ENCODE results near the gene EPAS1. TPM values are rescaled to one million over a fixed set of nuclear protein-coding genes. Genes with fewer than 3 reads are reported as not detected.
A peak's percentile ranks its signal among the peaks of the same experiment; 100 is the strongest.

The EPAS1 gene
- total RNA-seq, 1 donor: 132 TPM

DNA sequence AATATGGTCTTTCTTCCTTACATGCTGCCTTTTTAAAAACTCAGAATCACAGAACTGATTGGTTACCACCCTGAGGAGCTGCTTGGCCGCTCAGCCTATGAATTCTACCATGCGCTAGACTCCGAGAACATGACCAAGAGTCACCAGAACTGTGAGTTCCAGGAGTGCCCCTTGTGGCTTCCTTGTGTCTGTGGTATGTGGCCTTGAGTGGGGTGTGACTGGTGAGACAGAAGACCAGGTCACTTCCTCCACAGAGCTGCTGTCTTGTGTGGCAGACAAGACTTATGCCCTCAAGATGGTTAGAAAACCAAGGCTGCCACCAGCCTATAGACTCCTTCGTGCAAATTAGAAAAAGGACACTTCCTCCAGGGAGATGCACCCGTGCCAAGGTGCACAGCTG lies 72.6 kb downstream of the EPAS1 start:
- no peak overlapping the region for H3K4me3 ChIP-seq (ENCODE audit: low read depth, low read length)
- TF ChIP-seq, protein P1, sequence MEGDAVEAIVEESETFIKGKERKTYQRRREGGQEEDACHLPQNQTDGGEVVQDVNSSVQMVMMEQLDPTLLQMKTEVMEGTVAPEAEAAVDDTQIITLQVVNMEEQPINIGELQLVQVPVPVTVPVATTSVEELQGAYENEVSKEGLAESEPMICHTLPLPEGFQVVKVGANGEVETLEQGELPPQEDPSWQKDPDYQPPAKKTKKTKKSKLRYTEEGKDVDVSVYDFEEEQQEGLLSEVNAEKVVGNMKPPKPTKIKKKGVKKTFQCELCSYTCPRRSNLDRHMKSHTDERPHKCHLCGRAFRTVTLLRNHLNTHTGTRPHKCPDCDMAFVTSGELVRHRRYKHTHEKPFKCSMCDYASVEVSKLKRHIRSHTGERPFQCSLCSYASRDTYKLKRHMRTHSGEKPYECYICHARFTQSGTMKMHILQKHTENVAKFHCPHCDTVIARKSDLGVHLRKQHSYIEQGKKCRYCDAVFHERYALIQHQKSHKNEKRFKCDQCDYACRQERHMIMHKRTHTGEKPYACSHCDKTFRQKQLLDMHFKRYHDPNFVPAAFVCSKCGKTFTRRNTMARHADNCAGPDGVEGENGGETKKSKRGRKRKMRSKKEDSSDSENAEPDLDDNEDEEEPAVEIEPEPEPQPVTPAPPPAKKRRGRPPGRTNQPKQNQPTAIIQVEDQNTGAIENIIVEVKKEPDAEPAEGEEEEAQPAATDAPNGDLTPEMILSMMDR (IDR thresholded peaks at IDR 0.05; ENCODE audit: insufficient read depth, low read depth, low read length): no peak
- no peak for DNase-seq (ENCODE audit: low read depth)

DNA sequence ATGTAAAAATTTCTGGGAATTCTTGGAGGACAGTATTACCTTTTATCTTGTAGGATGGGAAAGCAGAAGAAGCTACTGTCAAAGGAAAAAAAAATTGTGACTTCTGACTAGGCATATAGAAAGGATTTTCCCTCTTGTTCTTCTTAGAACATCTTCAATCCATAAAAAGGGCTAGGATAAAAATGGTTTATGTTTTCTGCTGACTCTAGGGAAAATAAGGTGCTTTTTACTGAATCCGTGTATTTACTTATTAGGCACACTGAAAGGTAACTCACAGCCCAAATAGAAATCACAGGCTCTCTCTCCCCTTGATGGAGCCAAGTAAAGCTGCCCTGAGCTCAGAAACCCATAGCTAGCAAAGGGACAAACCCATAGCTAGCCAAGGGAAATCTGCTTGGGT lies 74.6 kb downstream of the EPAS1 start:
- TF ChIP-seq, protein P1 (IDR thresholded peaks at IDR 0.05; ENCODE audit: insufficient read depth, low read depth, low read length): no peak
- no peak for DNase-seq (ENCODE audit: low read depth)
- no peak overlapping the region for H3K4me3 ChIP-seq (ENCODE audit: low read depth, low read length)

DNA sequence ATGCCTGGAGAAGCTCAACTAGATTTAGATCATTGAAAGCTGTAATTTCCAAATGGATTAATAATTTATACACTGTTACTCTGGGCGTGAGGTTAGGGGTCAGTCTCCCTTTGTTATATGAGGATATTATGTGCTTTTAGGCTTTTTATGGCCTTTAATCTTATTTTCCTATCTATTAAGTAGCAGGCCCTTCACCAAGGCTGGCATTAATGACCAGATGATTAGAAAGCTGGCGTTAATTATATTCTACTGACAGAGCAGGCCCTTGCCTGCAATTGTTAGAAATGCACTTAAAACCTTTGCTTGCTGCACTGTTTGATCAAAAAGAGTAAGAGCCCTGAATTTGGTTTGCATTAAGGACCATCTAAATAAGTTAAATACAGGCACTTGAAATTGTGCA lies 75.3 kb downstream of the EPAS1 start:
- TF ChIP-seq, protein P1 (IDR thresholded peaks at IDR 0.05; ENCODE audit: insufficient read depth, low read depth, low read length): no peak
- no peak overlapping the region for H3K4me3 ChIP-seq (ENCODE audit: low read depth, low read length)
- no peak for DNase-seq (ENCODE audit: low read depth)

DNA sequence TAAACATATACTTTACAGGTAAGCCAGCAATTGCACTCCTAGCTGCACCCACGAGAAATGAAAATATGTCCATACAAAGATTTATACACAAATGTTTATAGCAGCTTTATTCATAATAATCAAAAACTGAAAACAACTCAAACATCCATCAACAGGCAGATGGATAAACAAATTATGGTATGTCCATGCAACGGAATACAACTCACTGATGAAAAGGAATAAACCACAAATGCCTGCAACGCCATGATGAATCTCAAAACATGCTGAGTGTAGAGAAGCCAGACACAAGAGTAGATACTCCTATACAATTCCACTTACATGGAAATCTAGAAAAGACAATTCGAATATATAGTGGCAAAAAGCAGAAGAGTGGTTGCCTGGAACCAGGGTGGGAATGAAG lies 76.0 kb downstream of the EPAS1 start:
- H3K4me3 ChIP-seq (ENCODE audit: low read depth, low read length): no peak overlapping the region
- TF ChIP-seq, protein P1 (IDR thresholded peaks at IDR 0.05; ENCODE audit: insufficient read depth, low read depth, low read length): no peak
- no peak for DNase-seq (ENCODE audit: low read depth)

DNA sequence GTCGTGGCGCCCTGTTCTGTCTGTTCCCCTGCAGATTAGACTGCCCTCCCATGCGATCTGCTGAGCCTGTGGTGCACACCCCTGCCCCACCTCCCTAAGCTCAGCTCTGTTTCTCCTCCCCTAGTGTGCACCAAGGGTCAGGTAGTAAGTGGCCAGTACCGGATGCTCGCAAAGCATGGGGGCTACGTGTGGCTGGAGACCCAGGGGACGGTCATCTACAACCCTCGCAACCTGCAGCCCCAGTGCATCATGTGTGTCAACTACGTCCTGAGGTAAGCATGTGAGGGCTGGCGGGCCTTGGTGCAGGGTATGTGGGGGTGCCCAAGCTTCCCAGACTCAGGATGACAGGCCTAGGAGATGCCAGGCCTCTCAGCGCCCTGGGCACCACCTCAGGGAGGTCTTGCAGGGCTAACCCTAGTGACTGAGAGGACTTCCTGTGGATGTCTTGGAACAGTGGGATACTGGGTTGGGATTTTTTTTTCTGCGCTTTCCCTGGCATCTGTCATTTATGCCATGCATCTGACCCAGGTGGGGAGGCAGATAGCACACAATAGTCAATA lies 78.4 kb downstream of the EPAS1 start:
- no peak overlapping the region for H3K4me3 ChIP-seq (ENCODE audit: low read depth, low read length)
- DNase-seq (ENCODE audit: low read depth): no peak
- TF ChIP-seq, protein P1 (IDR thresholded peaks at IDR 0.05; ENCODE audit: insufficient read depth, low read depth, low read length): no peak

DNA sequence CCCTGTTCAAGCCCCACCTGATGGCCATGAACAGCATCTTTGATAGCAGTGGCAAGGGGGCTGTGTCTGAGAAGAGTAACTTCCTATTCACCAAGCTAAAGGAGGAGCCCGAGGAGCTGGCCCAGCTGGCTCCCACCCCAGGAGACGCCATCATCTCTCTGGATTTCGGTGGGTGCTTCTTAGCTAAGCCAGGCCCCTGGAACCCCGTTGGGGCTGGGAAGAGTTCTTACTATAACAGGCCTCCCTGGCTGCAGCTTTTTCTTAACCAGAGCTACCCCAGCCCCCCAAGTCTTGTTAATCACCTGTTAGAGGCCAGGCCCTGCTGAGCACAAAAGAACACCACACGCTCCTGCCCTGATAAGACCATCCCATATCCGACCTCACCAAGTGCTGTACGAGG lies 79.4 kb downstream of the EPAS1 start:
- TF ChIP-seq, protein P1 (IDR thresholded peaks at IDR 0.05; ENCODE audit: insufficient read depth, low read depth, low read length): no peak
- H3K4me3 ChIP-seq (ENCODE audit: low read depth, low read length): no peak overlapping the region
- DNase-seq (ENCODE audit: low read depth): no peak

DNA sequence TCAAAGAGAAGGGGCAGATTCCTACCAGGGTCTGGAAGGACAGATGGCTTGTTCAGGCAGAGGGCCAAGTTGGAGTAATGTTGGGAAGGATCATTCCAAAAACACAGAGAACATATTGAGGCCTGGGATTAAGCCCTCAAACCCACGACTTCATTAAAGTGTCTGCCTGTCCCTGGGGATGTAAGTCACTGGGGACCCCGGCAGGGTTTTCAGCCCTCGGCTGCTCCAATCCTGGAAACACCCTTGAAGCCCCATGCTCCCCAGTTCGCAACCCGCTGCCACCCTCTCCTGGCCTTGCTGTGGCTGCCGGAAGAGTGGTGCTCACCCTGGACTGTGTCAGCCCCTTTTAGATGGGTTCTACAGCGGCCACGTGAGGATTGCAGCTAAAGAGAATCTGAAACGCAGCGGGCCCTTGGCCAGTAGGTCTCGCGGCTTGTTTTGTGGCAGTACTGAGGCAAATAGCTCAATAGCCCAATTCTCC lies 79.9 kb downstream of the EPAS1 start:
- TF ChIP-seq, protein P1 (IDR thresholded peaks at IDR 0.05; ENCODE audit: insufficient read depth, low read depth, low read length): no peak
- DNase-seq (ENCODE audit: low read depth): peak; percentile 48
- no peak overlapping the region for H3K4me3 ChIP-seq (ENCODE audit: low read depth, low read length)

All from fibroblast of villous mesenchyme (primary cell).